GM21576 (cell line): ENCODE results near the gene MAD1L1.
A peak's percentile ranks its signal among the peaks of the same experiment; 100 is the strongest.

Source experiments
- ATAC-seq: cut with Tn5 transposase; IDR thresholded peaks from one replicate; pipeline ENCODE4 v1.9.1; 2021; ENCODE audit warnings: mild to moderate bottlenecking, moderate library complexity; ENCODE audit not compliant: unreplicated experiment

MAD1L1 gene

GRCh38 chr7:1948887-1949680 lies 283.7 kb downstream of the MAD1L1 start:
- ATAC-seq, result no peak

DNA sequence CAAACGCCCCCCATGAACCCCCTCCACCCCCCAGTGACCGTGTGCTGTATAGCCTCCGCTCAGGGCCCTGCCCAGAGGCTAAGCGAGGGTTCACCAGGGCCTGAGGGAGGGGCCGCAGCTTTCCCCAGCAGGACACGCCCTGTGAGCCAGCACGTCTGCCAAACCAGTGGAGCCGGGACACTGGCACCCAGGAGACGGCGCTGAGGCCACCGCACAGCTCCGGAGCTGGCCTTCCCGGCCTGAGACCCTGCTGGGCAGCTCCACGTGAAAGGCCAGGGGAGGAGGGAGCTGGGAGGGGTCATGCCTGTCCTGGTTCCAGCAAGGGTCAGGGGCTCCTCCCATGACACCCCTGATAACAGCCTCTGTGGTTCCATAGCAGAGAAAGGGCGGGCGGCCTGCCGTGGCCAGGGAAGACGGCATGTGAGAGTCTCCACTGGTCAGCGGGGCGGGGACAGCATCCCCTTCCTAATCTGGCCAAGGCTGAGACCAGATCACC lies 284.4 kb downstream of the MAD1L1 start:
- ATAC-seq, result no peak

DNA sequence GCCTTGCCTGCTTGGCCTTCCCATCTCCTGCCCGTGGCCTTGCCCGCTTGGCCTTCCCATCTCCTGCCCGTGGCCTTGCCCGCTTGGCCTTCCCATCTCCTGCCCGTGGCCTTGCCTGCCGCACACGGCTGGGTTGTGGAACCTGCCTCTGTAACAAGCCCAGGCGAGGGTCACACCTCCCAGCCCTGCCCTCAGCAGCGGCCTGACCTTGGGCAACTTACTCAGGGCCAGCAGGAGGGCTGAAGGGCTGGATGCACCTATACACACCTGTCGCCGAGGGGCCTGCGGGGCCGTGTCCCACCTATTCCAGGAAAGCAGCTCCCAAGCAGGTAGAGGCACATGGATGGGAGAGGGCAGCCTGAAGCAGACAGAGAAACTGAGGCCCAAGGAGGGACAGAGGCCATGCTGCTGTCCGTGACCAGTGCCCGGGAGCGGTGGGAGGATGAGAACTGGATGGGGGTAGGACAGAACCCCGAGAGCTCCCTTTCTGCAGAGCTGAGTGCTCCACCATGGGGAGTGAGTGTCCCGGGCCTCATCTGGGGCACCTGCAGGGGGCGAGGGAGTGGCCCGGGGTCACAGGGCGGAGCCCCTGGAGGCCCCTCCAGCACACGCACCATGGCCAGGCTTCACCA lies 285.0 kb downstream of the MAD1L1 start:
- no peak for ATAC-seq

DNA sequence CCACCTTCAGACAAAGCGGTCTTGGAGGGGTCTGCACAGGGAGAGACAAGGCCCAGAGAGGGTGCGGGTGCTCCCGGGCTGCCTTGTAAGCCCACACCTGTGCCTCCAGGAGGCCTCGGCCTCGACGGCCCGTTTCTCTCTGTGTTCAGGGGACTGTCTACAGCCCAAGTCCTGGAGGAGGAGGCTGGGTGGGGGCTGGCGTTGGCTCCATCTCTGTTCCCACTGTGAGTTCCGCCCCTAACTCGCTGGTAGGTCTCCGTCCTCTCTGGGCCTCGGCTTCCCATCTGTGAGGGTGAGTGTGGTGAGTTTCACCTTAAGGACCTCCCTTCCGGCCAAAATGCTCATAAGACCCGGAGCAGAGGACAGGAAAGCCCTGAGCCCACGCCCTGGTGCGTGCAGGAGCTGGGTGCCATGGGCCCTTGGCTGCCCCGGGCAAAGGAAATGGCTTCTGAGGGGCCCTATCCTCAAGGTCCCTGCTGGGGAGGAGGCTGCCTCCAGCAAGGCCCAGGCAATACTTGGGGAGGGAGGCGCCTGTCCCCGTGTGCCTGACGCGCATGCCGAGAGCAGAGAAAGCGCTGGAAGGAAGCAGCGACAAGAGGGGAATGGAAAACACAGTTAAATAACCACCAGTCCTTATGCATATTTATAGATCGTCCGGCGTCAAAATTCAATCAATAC lies 285.8 kb downstream of the MAD1L1 start:
- no peak for ATAC-seq

- ATAC-seq, result no peak
Observed at GRCh38 chr7:1946025-1946772, 286.5 kb downstream of the MAD1L1 start.

DNA sequence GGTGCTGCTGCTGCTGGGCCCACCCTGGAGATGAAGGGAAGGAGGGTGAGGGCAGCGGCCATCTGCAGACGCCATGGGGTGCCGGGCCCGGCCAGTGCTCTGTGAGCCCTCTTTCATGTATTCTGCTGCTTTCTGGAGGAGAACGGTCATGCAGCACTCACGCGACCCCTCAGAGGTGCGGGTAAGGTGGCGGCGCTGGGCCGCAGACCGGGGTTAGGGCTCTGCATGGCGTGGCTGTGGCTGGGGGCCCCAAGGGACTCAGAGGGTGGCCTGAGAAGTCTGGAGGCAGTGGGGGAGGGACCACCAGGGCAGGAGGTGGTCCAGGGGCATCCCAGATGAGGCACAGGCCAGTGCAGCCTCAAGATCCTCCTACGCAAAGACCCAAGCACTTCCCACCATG lies 287.2 kb downstream of the MAD1L1 start:
- ATAC-seq, result no peak

- no peak for ATAC-seq
Observed at GRCh38 chr7:1944619-1945210, 288.0 kb downstream of the MAD1L1 start.

GRCh38 chr7:1943933-1944618 lies 288.7 kb downstream of the MAD1L1 start:
- no peak for ATAC-seq

- ATAC-seq, result no peak
Observed at GRCh38 chr7:1943326-1943725, 289.4 kb downstream of the MAD1L1 start.

GRCh38 chr7:1942941-1943289 lies 289.8 kb downstream of the MAD1L1 start:
- no peak for ATAC-seq

DNA sequence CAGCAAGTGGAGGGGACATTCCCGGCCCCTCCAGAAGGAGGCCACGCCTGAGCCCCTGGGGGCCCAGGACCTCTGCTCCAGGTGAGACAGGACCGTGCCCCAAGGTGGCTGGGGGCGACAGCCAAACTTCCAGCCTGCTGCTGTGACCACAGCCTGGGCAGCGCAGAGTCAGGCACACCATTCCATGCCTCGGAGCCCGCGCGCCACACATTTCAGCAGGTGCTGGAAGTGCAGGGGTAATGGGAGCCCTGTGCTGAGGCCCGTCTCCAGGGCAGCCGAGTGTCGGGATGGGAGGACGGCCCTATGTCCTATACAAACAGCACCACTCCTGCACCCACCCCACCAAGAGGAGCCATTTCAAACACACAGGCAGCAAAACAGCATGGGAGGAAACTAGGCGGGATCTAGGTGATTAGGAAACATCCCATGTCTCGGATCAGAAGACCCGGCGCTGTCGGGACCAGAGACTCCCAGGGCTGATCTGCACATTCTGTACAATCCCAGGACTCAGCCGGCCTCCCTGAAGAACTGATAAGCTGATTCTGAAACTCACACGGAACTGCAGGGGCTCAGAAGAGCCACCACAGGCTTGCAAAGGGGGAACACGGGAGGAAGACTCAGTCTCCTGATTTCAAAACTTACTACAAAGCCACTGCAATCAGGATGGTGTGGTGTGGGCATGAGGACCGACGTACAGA lies 290.4 kb downstream of the MAD1L1 start:
- no peak for ATAC-seq

DNA sequence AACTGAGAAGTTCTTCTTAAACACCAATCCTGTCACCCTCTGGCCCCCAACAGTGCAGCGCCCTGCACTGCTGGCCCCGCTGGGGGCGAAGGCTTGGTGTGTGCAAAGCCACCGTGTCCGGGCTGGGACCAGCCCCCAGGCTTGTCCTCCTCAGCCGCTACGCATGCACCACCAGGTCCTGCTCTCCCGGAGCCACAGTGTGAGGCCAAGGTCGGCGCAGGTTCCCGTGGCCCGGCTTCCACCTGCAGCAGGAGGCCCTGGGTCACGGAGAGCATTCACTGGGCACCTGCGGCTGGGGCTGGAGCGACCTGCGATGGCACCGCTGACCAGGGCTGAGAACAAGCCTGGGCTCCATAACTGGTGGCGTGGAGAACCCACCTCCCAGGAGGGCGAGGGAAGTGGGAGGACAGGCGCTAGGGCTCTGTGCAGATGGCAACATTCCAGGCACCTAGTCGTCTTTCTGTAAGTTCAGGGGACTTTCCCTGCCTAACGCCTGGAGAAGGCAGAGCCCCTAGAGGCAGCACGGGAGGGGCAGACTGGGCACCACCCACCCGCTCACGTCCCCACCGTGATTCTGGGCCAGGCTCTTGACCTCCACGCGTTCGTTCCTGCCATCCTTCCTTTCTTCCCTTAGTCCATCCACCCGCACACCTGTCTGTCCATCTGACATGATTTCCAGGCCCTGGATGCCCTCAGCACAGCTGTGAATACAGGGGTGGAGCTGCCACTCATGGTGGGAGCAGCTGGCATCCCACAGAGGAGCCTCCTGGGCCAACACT lies 291.1 kb downstream of the MAD1L1 start:
- ATAC-seq, result no peak

GRCh38 chr7:1940863-1941262 lies 291.9 kb downstream of the MAD1L1 start:
- ATAC-seq, result peak; percentile 6

DNA sequence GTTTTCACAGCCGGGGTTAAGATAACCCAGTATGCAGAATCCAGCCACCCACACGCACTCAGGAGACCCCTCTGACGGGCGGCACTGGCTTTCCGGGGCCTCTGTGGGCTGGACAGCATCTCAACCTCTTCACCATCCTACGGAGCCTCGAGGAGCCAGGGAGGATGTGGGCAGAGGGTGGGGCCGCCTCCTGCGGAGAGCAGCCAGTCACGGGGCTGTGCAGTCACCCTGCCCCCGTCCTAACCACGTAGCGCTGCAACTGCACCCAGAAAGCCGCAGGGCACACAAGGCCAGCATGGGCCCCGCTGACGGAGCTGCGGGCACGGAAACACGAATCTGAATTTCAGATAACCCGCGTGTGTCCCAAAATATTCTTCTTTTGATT lies 292.4 kb downstream of the MAD1L1 start:
- ATAC-seq, result peak; percentile 90

GRCh38 chr7:1939434-1940401 lies 293.0 kb downstream of the MAD1L1 start:
- peak; percentile 8 for ATAC-seq

GRCh38 chr7:1938788-1939433 lies 293.8 kb downstream of the MAD1L1 start:
- ATAC-seq, result no peak

- no peak for ATAC-seq
Observed at GRCh38 chr7:1937252-1937605, 295.5 kb downstream of the MAD1L1 start.
